Measurements from ENCODE around the gene LAMA5.

LAMA5 gene

DNA sequence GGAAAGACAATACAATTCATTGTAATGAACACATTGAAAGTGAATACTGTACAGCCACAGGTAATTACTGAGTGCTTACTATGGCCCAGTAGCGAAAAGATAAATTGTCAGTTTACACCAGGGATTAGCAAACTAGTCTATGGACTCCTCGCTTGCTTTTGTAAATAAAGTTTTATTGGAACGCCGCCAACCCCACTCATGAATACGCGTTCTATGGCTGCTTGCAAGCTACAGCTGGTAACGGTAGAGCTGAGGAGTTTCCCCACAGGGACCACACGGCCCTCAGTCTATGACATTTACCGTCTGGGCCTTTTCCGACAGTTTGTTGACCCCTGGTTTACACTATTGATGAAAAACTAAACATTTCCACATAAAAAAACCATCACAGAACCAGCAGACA lies 24.2 kb downstream of the LAMA5 start:
- no peak for DNase-seq

GRCh38 chr20:62339647-62340062 lies 27.5 kb downstream of the LAMA5 start:
- no peak for DNase-seq

DNA sequence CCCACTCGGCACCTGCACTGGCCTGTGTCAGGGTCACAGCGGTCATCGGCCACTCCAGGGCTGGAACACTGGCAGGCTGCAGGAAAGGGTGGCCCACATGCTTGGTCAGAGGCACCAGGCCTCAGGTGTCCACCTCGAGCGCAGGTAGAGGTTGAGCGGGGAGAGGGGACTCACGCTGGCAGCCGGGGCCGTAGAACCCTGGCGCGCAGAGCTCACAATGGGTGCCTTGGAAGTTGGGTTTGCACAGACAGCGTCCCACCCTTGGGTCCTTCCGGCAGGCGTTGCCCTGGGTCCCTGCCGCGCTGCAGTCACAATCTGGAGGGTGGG lies 28.9 kb downstream of the LAMA5 start:
- no peak for DNase-seq

GRCh38 chr20:62337558-62338293 lies 29.4 kb downstream of the LAMA5 start:
- no peak for DNase-seq

DNA sequence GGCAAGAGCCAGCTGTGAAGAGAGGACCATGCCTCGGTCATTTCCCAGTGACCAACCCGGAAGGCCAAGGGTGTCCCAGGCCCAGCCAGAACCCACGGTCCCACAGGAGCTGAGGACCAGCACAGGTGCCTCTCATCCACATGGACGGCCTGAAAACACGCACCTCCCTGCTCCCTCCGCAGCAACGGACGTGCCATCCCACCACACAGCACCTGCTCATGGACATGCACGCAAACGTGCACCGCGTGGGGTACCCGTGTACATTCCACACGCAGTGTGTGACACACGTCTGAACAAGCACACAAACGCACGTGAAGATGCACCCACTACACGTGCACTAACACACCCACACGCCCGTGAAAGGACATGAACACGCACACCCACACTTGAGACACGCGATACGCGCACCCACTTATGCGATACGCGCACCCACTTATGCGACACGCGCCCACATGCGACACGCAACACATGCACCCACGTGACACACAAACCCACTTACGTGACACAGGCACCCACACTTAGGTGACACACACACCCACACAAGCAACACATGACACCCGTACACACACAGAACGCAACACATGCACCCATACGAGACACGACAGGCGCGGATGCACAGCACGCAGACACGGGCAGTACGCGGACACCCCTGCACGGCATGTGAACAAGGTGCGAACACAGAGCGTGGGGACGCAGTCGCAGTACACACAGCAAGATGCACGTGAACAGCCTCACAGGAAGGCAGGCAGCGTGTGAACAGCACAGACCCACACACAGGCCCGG lies 30.1 kb downstream of the LAMA5 start:
- DNase-seq: no peak

- DNase-seq: no peak
These were observed 30.8 kb downstream of the LAMA5 start for GRCh38 chr20:62336329-62336728.

DNA sequence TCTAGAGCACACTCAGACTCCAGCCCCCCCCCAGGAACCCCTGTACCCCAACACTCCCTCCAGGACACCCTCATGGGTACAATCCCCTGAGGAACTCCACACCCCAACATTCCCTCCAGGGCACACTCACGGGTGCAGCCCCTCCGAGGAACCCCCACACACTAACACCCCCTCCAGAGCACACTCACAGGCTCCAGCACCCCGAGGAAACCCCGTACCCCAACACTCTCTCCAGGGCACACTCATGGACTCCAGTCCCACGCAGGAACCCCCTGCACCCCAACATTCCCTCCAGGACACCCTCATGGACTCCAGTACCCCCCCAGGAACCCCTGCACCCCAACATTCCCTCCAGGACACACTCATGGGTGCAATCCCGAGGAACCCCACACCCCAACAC lies 31.6 kb downstream of the LAMA5 start:
- DNase-seq: no peak

DNA sequence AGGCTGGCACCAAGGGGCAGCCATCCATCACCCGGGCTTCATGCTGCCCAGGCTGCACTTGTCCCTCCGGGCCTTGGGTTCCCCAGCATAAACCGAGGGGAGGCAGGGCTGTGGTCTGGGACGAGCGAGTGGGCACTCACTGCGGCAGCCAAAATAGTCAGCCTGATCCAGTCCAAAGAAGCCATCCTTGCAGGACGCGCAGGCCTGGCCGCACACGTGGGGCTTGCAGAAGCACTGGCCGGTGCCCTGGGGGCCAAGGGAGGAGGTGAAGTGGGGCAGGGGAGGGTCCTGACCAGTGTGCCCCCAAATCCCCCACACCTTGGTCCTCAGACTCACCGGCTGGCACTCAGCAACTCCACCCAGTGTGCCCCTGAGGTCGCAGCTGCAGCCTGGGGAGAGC lies 32.2 kb downstream of the LAMA5 start:
- no peak for DNase-seq

- no peak for DNase-seq
These were observed 33.1 kb downstream of the LAMA5 start for GRCh38 chr20:62333820-62334595.

GRCh38 chr20:62332989-62333819 lies 33.9 kb downstream of the LAMA5 start:
- no peak for DNase-seq

GRCh38 chr20:62332421-62332820 lies 34.7 kb downstream of the LAMA5 start:
- DNase-seq: no peak

GRCh38 chr20:62331347-62331746 lies 35.8 kb downstream of the LAMA5 start:
- no peak for DNase-seq

DNA sequence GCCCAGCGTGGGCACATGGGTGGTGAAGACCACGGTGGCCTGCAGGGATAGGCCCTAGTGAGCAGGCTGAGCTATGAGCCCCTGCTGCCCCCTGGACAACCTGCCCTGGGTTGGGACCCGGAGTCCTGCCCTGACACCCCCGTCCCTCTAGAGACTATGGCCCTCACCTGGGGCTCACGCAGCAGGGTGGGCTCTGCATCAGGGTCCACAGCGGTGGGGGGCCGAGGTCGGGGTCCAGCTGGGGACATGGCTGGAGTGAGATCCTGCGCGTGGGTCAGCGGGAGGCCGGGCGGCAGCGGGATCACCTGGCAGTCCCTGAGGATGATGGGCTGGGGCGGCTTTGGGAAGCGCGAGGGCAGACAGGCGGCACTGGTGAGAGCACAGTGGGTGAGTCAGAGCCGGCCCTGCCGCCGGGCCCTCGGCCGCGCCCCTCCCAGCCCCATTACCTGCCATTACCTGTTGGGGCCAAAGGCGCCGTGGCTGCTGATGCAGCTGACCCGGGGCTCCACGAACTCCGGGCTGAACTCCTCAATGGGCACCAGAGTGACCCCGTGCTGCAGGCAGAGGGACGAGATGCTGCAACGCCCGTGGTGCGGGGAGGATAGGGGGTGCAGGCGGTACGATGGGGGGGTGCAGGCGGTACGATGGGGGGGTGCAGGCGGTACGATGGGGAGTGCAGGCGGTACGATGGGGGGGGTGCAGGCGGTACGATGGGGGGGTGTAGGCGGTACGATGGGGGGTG lies 36.4 kb downstream of the LAMA5 start:
- no peak for DNase-seq

DNA sequence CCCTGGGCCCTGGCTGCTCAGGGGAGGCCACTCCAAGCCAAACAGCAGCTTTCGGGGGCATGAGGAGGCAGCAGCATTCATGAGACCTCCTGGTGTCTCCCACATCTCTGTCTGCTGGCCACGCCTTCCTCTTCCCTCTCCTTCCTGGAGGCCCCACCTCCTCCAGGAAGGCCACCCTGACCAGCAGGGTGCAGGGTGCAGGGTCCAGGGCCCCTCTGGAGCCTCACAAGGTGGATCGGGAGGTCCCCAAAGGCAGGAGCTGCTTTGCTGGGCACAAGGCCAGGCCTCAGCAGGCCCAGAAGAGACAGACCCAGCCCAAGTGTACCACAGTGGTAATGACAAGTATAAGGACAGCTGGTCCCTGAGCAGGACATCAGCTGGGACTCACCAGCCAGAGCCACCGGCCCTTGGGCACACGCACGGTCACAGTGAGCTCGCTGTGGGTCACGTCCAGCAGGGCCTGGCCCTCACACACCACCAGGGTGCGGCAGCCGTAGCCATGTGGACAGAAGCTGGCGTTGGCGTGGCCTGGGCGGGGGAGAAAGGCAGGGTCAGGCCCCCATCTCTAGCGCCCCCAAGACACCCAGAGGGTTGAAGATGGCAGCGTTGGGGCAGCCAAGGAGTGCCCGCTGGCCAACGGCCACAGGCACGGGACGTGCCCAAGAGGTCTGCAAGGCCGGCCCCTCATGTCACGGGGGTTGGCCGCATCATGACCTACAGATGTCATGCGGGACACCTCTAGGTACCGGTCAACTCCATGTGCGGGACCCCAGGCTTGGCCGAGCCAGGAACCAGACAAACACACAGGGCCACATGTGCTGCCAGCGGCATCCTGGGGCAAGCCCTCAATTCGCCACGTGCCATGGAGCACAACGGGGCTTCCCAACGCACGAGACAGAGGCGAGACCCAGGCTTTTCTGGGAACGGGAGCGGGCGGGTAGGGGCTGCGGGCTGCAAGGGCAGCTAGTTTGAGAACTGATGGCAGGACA lies 37.4 kb downstream of the LAMA5 start:
- DNase-seq: no peak

GRCh38 chr20:62328684-62329388 lies 38.3 kb downstream of the LAMA5 start:
- no peak for DNase-seq

GRCh38 chr20:62327726-62328495 lies 39.2 kb downstream of the LAMA5 start:
- DNase-seq: no peak

DNA sequence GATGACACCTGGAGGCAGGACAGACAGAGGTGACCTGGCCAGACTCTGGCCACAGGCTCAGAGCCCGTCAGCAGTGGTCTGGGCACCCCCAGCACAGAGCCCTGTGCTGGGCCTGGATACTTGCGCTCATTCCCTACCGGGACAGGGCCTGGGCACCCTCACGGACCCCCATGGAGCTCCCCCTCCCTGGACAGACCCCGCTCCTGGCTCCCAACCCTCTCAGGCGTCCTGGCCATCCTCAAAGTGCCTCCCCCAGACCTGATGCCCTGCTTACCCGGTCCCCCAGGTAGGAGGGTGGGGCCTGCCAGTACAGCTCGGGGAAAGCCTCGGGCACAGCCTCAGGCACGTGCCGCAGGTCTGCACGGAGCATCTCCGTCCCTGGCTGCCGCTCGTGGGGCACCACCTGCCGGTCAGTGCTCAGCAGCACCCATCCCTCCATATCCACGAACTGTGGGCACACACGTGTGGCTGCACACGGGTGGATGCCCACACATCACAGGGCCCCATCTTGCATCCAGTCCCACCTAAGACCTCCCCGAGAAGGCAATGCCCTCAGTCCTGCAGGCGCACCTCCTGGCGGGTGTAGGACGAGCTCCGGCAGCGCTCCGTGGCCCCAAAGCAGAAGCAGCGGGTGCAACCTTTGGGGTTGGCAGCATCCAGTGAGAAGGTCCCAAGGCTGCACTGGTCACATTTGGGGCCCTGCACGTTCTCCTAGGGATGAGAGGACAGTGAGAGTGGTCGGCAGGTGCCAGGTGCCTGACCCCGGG lies 40.0 kb downstream of the LAMA5 start:
- DNase-seq: no peak

- DNase-seq: no peak
These were observed 40.6 kb downstream of the LAMA5 start for GRCh38 chr20:62326559-62326958.
